HG02870 (cell line): ENCODE results near the gene SKI.
A peak's percentile ranks its signal among the peaks of the same experiment; 100 is the strongest.
"Not testable (repeated sequence)": the region's sequence is repeated elsewhere in the genome, so short reads cannot be mapped to it uniquely, and the experiment has no call there.

Source experiments
- ATAC-seq: cut with Tn5 transposase; IDR thresholded peaks from one replicate; pipeline ENCODE4 v1.9.1; 2021; ENCODE audit warnings: mild to moderate bottlenecking, moderate library complexity; ENCODE audit not compliant: unreplicated experiment

The SKI gene

GRCh38 chr1:2290595-2291510 lies 62.7 kb downstream of the SKI start:
- ATAC-seq: peak; percentile 42

DNA sequence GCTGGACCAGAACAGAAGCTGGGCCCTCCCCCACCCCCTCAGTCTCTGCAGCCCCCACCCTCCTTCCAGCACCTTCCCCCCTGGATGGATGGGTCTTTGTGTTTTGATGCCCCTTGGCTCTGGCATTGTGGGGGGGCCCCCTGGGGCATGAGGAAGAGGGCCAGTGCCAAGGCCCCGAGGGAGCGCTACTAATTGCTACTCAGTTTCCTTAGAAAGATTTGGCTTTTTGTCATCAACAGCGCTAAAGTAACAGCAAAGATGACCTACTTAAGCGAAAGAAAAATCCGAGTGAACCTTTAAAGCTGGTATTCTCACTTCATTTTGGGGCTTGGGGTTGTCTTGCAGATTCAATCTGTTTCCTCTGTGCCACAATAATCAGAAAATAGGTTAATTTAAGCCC lies 63.5 kb downstream of the SKI start:
- ATAC-seq: no peak

DNA sequence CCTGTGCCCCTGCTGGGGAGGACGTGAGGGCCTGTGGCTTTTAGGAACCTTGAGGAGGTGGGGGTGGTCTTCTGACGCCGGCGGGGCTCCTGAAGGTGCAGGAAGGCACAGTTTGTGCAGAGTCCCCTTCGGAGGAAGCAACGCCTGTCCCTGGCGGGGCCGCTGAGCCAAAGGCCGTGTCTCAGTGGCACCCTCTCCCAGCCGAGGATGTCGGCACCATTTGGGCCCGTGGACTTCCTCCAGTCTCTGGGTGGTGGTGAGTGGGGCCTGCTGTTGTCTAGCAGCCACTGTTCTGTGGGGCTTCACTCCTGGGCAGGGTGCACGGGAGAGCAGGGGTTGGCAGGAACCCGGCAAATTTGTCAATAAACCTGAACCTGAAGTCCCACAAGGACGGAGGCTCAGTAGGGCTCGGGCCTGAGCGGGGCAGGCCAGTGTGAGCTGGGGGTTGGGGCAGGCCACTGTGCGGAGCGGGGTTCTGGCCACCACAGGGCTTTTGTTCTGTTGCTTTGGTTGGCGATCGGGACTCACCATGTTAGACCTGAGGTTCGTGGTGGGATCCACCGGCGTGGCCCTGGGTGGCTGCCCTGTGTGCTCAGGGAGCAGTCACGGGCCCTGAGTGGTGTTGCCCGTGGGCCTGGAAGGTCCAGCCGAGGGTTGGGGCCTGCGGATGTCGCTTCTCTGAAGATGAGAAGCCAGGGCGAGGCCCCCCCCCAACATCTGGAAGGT lies 64.8 kb downstream of the SKI start:
- ATAC-seq: no peak

GRCh38 chr1:2294033-2294724 lies 66.1 kb downstream of the SKI start:
- no peak for ATAC-seq

DNA sequence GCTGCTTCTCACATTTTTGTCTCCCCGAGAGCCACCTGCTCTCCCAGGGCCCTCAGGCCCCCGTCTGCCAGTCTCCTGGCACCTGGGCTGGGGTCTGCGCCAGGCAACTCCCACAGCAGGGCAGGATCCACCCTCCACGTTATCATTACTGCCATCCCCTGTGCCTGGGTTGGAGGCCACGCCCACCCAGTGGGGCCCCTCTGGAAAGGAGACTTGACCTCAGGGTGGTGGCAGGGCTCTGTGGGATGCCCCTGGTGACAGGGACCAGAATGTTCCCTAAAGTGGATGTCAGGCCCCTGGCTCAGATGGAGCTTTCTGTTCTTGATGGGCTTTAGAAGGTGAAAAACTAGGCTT lies 66.6 kb downstream of the SKI start:
- ATAC-seq: no peak

- ATAC-seq: no peak
Measured at GRCh38 chr1:2295526-2295925, 67.4 kb downstream of the SKI start.

DNA sequence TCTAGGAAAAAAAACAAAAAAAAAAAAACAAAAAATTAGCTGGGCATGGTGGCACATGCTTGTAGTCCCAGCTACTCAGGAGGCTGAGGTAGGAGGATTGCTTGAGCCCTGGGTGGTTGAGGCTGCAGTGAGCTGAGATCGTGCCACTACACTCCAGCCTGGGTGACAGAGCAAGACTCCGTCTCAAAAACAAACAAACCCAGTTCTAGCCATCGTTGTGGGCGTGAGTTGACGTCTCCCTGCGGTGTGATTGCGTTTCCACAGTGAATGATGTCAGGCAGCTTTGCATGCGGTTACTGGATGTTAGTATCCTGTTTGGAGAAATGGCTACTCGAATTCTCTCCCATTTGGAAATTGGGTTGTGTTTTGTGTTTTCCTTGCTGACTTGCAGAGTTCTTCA lies 68.1 kb downstream of the SKI start:
- not testable (repeated sequence) for ATAC-seq

DNA sequence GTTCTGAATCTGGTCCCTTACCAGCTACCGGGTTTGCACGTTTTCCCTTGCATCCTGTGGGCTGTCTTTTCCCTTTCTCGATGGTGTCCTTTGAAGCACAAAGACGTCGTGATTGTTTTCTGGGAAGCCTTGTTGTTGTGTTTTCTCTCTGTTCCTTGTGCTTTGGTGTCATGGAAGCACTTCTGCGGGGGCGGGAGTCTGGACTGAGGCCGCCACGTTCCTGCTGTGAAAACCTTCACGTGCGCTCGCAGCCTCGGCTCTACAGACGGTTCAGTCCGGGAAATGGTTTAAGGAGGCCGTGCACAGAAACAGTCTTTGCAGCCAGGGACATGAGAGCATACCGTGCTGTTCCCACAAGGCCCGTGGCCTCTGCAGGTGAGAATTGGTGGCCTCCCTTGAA lies 68.5 kb downstream of the SKI start:
- ATAC-seq: no peak

- ATAC-seq: no peak
Measured at GRCh38 chr1:2297246-2298011, 69.3 kb downstream of the SKI start.

DNA sequence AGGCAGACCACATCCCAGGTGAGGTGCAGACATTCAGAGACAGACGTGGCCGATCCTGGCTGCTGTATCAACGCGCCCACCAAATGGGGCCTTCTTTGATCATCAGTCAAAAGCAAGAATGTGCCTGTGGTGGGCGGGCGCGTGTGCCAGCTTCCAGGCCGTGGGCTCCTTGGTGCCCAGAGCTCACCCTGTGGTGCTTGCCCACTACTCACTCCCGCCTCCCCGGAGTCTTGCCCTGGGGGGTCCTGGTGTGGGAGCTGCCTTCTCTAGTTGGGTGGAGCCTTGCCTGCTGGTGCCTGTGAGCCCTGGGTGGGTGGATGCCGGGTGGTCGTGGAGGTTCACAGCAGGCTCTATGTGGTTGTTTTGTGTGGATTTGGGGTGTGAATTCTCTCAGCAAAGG lies 70.6 kb downstream of the SKI start:
- no peak for ATAC-seq

- no peak for ATAC-seq
Measured at GRCh38 chr1:2299131-2299627, 71.1 kb downstream of the SKI start.

GRCh38 chr1:2300004-2300771 lies 72.1 kb downstream of the SKI start:
- peak; percentile 75 for ATAC-seq

- peak; percentile 43 for ATAC-seq
Measured at GRCh38 chr1:2300851-2301606, 72.9 kb downstream of the SKI start.

DNA sequence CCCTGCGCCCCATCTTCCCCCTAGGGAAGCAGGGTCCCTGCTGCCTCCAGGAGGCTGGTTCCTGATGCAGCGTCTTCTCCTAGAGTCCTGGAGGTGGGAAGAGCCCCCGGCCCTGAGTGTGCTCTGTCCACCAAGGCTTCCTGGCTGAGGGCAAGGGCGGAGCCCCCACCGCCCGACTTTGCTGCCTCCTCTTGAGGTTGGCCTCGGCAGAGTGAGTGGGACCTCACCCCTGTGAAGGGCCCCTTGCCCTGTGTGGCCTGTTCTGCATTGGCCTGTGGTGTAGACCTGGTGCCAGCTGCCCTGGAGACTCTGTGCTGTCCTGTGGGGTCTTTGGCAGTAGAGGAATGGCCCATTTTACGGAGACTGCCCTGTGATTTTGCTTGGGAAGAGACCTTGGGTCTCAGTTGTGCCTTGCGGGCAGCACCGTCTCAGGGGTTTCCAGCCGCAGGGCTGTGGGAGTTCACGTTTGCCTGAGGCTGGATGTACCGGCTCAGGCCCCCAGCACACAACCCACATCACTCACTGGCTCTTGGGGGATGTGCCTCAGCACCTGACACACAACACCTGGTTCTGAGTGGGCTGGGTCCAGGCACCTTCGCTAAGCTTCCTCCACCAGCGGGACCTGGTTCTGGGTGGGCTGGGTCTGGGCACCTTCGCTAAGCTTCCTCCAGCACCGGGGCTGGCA lies 73.6 kb downstream of the SKI start:
- no peak for ATAC-seq

DNA sequence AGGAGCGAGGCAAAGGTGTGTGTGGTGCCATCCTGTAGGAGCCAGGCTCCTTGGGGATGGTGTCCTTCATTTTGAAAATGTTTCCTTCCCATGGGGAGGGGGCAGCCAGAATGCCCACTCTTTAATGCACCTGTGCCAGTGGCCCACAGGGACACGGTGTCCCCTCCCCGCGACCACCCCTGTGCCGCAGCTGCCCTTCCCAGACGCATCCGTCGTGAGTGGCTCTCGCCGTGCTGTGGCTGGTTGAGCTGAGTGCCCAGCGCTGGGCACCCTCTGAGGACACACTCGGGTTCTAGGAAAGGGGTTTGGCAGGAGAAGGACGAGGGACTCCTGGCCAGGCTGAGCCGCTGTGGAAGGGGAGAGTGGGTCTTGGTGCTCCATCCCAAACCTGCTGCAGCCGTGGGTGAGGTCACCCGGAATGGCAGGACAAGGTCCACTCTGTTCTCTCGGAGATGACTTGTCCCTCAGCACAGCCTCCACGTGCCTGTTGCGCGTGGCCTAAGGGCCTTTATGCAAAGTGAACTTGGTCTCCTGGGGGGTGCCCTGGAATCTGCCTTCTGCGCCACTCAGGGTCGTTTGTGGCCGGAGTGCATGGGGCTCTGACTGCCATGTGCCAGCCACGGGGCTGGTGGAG lies 74.3 kb downstream of the SKI start:
- ATAC-seq: no peak

GRCh38 chr1:2303016-2303775 lies 75.1 kb downstream of the SKI start:
- ATAC-seq: no peak

- no peak for ATAC-seq
Measured at GRCh38 chr1:2303781-2304180, 75.7 kb downstream of the SKI start.
